Stimulated activated effector memory CD8-positive, alpha-beta T cell treated with anti-CD3 and anti-CD28 coated beads, Interleukin-12 subunit alpha, Interleukin-12 subunit beta, amount 100 ng/mL, for 72 hours (primary cell): ENCODE data around the gene SSBP4.
"Not testable (repeated sequence)": the region's sequence is repeated elsewhere in the genome, so short reads cannot be mapped to it uniquely, and the experiment has no call there.

Experiments used
- ATAC-seq: fragments of 150-1000 bp; cut with Tn5 transposase; 2 replicates; pipeline ENCODE4 v1.10.0; 2021
- DNase-seq, 2 donors: peaks; one replicate each; pipeline ENCODE4 v3.0.0; 2021 to 2022; ENCODE audit warnings: low spot score in 2 of 2
- H3K27ac Mint-ChIP-seq: one replicate; pipeline ENCODE4 v1.8.0; 2022; ENCODE audit warnings: mild to moderate bottlenecking, mixed read lengths
- H3K36me3 Mint-ChIP-seq: one replicate; pipeline ENCODE4 v1.8.0; 2022; ENCODE audit warnings: mild to moderate bottlenecking, mixed read lengths
- H3K4me1 Mint-ChIP-seq: one replicate; pipeline ENCODE4 v1.8.0; 2022; ENCODE audit warnings: mixed read lengths
- H3K4me3 Mint-ChIP-seq: one replicate; pipeline ENCODE4 v1.8.0; 2022; ENCODE audit warnings: mild to moderate bottlenecking, mixed read lengths
- H3K9me3 Mint-ChIP-seq: one replicate; pipeline ENCODE4 v1.8.0; 2022; ENCODE audit warnings: mixed read lengths

The SSBP4 gene

GRCh38 chr19:18419195-18419698 is at the start of gene SSBP4:
Gene SSBP4, plus strand, starts transcription at chr19:18419398. Its CDS starts 251 bp downstream, at chr19:18419649.
- H3K27ac Mint-ChIP-seq: peak within 1 kb of the TSS; percentile 93
- H3K36me3 Mint-ChIP-seq: peaks cover 46% of the 10 kb centered on the region
- peaks cover 85% of the 10 kb centered on the region for H3K4me1 Mint-ChIP-seq
- H3K9me3 Mint-ChIP-seq: no peaks in the 10 kb centered on the region
- H3K4me3 Mint-ChIP-seq: peak within 1 kb of the TSS; percentile 95
- DNase-seq (peak; percentile 82 to 88), ATAC-seq (peak; percentile 66)

GRCh38 chr19:18373407-18373891 is 45.7 kb upstream of the SSBP4 start:
- ATAC-seq (no peak), DNase-seq (no peak)
- H3K9me3 Mint-ChIP-seq: no peaks in the 10 kb centered on the region
- peak overlapping the region; percentile 59 for H3K4me3 Mint-ChIP-seq
- no peaks in the 10 kb centered on the region for H3K36me3 Mint-ChIP-seq
- peak overlapping the region; percentile 93 for H3K27ac Mint-ChIP-seq
- H3K4me1 Mint-ChIP-seq: peaks cover 13% of the 10 kb centered on the region

- H3K27ac Mint-ChIP-seq: peak overlapping the region; percentile 93
- DNase-seq (peak; percentile 41 to 84), ATAC-seq (peak; percentile 94)
- no peaks in the 10 kb centered on the region for H3K9me3 Mint-ChIP-seq
- peak overlapping the region; percentile 59 for H3K4me3 Mint-ChIP-seq
- H3K4me1 Mint-ChIP-seq: peaks cover 13% of the 10 kb centered on the region
- no peaks in the 10 kb centered on the region for H3K36me3 Mint-ChIP-seq
Measured at GRCh38 chr19:18373892-18374629, 45.1 kb upstream of the SSBP4 start.

- Mint-ChIP-seq H3K36me3 (no peaks in the 10 kb centered on the region), H3K4me3 (no peak overlapping the region), H3K4me1 (peaks cover 13% of the 10 kb centered on the region), H3K27ac (no peak overlapping the region), H3K9me3 (no peaks in the 10 kb centered on the region)
- DNase-seq (no peak), ATAC-seq (no peak)
Measured at GRCh38 chr19:18377026-18377425, 42.2 kb upstream of the SSBP4 start.

DNA sequence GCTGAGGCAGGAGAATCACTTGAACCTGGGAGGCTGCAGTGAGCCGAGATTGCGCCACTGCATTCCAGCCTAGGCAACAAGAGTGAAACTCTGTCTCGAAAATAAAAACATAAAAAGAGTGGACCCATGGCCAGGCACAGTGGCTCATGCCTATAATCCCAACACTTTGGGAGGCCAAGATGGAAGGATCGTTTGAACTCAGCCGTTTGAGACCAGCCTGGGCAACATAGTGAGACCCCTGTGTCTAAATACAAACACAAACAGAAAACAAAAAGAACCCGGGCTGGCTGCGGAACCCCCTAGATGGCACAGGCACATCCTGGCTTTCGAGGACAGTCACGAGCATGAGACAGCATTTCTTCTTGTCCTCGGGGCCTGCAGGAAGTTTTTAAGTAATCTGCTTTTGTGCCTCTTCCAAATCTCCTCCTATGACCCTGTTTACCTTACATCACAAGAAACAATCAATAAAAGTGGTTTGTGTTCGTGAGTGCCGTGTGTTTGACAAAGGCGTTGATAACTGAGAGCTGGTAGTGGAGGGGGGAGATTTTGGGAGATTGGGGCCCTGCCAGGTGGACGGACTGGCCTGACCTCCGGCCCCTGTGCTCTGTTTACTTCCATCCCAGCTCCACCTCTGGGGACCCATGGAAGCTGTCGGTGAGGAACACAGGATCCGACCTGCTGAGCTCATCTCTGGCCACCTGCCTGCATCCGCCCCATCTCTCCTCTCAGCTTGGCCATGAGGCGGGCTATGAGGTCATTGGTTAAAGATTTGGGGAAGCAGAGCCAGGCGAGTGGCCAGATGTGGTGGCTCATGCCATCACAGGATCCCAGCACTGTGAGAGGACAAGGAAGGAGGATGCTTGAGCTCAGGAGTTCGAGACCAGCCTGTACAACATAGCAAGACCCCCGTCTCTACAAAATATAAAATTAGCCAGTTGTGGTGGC is 39.1 kb upstream of the SSBP4 start:
- H3K4me1 Mint-ChIP-seq: no peaks in the 10 kb centered on the region
- no peak overlapping the region for H3K4me3 Mint-ChIP-seq
- H3K27ac Mint-ChIP-seq: no peak overlapping the region
- no peaks in the 10 kb centered on the region for H3K36me3 Mint-ChIP-seq
- no peaks in the 10 kb centered on the region for H3K9me3 Mint-ChIP-seq
- ATAC-seq (no peak), DNase-seq (no peak)

DNA sequence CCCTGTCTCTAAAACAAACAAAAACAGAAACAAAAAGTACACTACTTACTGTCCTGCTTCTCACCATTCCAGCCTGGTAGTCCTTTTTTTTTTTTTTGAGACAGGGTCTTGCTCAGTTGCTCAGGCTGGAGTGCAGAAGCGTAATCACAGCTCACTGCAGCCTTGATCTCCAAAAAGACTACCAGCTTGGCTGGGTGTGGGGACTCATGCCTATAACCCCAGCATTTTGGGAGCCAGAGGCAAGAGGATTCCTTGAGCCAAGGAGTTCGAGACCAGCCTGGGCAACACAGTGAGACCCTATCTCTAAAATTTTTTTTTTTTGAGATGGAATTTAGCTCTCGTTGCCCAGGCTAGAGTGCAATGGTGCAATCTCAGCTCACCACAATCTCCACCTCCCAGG is 38.4 kb upstream of the SSBP4 start:
- no peak for DNase-seq
- no peak for ATAC-seq
- H3K27ac Mint-ChIP-seq: no peak overlapping the region
- no peaks in the 10 kb centered on the region for H3K4me1 Mint-ChIP-seq
- no peak overlapping the region for H3K4me3 Mint-ChIP-seq
- H3K36me3 Mint-ChIP-seq: no peaks in the 10 kb centered on the region
- H3K9me3 Mint-ChIP-seq: no peaks in the 10 kb centered on the region

DNA sequence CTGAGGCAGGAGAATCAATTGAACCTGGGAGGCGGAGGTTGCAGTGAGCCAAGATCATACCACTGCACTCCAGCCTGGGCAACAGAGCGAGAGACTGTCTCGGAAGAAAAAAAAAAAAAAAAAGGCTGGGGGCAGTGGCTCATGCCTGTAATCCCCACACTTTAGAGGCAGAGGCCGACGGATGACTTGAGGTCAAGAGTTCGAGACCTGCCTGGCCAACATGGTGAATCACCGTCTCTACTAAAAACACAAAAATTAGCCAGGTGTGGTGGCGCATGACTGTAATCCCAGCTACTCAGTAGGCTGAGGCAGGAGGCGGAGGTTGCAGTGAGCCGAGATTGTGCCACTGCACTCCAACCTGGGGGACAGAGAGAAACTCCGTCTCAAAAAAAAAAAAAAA is 35.6 kb upstream of the SSBP4 start:
- H3K9me3 Mint-ChIP-seq, H3K36me3 Mint-ChIP-seq, ATAC-seq: not testable (repeated sequence)

DNA sequence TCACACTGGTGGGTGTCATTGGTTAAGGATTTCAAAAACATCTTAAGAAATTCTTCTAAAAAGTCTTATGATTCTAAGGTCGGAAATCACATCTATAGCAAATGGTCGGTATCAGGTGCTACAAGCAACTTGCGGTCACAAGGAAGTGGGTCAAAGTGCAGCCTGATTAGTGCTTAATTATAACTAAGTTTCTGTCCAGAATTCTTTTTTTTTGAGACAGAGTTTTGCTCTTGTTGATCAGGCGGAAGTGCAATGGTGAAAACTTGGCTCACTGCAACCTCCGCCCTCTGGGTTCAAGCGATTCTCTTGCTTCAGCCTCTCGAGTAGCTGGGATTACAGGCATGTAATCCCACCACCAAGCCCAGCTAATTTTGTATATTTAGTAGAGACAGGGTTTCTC is 34.4 kb upstream of the SSBP4 start:
- Mint-ChIP-seq H3K36me3 (no peaks in the 10 kb centered on the region), H3K4me1 (peaks cover 15% of the 10 kb centered on the region), H3K9me3 (no peaks in the 10 kb centered on the region), H3K4me3 (no peak overlapping the region), H3K27ac (no peak overlapping the region)
- DNase-seq (no peak), ATAC-seq (no peak)

More for the DNA sequence above, 35.6 kb upstream of the SSBP4 start:
- H3K4me1 Mint-ChIP-seq, DNase-seq, H3K27ac Mint-ChIP-seq, H3K4me3 Mint-ChIP-seq: not testable (repeated sequence)

GRCh38 chr19:18385359-18385674 is 33.9 kb upstream of the SSBP4 start:
- Mint-ChIP-seq H3K4me1 (peaks cover 15% of the 10 kb centered on the region), H3K27ac (no peak overlapping the region), H3K9me3 (no peaks in the 10 kb centered on the region), H3K4me3 (no peak overlapping the region), H3K36me3 (no peaks in the 10 kb centered on the region)
- DNase-seq (no peak), ATAC-seq (no peak)

- H3K36me3 Mint-ChIP-seq: no peaks in the 10 kb centered on the region
- H3K4me3 Mint-ChIP-seq: peak within 1 kb of the TSS; percentile 64
- H3K9me3 Mint-ChIP-seq: no peaks in the 10 kb centered on the region
- ATAC-seq (no peak), DNase-seq (peak; percentile 28 to 66)
- H3K27ac Mint-ChIP-seq: no peak within 1 kb of the TSS
- H3K4me1 Mint-ChIP-seq: peaks cover 15% of the 10 kb centered on the region
Measured at GRCh38 chr19:18385675-18386542, 33.3 kb upstream of the SSBP4 start, which contains the start of gene GDF15. Gene GDF15, plus strand, starts transcription at chr19:18386158. Its CDS starts 32 bp downstream, at chr19:18386190.

DNA sequence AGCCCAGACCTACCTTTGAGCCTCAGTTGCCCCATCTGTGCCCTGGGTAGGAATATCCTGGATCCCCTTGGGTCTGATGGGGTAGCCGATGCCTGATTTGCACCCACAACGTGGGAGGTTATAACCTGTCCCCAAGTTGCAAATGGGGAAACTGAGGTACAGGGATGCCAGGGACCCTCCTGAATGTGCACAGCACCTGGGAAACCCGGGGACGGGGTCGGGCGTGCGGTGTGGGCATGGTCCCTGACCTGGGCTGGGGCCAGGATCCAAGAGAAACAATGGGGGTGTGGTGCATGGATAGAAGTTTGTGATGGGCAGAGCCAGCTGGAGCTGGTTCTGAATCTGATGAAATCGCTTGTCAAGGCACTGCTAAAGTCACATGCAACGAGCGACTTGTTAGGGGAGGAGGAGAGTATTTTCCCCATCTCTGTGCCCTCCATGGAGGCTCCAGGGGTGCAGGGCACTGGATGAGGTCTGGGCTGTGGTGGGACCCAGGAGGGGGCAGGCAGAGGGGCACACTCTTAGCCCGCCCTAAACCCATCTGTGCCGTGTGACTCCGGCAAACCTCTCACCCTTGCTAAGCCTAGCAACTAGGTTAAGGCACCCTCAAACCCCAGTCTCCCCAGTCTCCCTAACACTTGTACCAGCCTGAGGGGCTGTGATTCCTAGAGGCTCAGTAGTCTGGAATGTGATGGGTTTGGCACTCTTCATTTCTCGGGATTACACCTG is 32.5 kb upstream of the SSBP4 start:
- Mint-ChIP-seq H3K9me3 (no peaks in the 10 kb centered on the region), H3K27ac (no peak overlapping the region), H3K4me1 (peaks cover 15% of the 10 kb centered on the region), H3K4me3 (peak overlapping the region; percentile 64), H3K36me3 (no peaks in the 10 kb centered on the region)
- ATAC-seq: no peak
- DNase-seq: no peak

DNA sequence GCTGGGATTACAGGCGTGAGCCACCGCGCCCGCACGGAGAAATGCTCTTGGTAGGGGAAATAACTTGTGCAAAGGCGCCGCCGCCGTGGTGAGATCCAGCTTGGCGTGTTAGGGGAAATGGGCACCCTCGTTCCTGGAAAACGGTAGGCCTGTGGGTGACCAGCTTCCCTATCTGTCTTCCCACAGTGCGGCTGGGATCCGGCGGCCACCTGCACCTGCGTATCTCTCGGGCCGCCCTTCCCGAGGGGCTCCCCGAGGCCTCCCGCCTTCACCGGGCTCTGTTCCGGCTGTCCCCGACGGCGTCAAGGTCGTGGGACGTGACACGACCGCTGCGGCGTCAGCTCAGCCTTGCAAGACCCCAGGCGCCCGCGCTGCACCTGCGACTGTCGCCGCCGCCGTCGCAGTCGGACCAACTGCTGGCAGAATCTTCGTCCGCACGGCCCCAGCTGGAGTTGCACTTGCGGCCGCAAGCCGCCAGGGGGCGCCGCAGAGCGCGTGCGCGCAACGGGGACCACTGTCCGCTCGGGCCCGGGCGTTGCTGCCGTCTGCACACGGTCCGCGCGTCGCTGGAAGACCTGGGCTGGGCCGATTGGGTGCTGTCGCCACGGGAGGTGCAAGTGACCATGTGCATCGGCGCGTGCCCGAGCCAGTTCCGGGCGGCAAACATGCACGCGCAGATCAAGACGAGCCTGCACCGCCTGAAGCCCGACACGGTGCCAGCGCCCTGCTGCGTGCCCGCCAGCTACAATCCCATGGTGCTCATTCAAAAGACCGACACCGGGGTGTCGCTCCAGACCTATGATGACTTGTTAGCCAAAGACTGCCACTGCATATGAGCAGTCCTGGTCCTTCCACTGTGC is 30.9 kb upstream of the SSBP4 start:
- H3K36me3 Mint-ChIP-seq: no peaks in the 10 kb centered on the region
- H3K27ac Mint-ChIP-seq: no peak overlapping the region
- peaks cover 15% of the 10 kb centered on the region for H3K4me1 Mint-ChIP-seq
- DNase-seq (peak; percentile 82 to 88), ATAC-seq (peak; percentile 89)
- H3K4me3 Mint-ChIP-seq: peak overlapping the region; percentile 64
- no peaks in the 10 kb centered on the region for H3K9me3 Mint-ChIP-seq

GRCh38 chr19:18388960-18389725 is 30.1 kb upstream of the SSBP4 start:
- DNase-seq (no peak), ATAC-seq (no peak)
- H3K27ac Mint-ChIP-seq: no peak overlapping the region
- no peaks in the 10 kb centered on the region for H3K36me3 Mint-ChIP-seq
- H3K9me3 Mint-ChIP-seq: no peaks in the 10 kb centered on the region
- H3K4me3 Mint-ChIP-seq: peak overlapping the region; percentile 64
- H3K4me1 Mint-ChIP-seq: peaks cover 15% of the 10 kb centered on the region
